Neural cell (in vitro differentiated cells): Measurements from ENCODE around the gene REXO1. TPM values are rescaled to one million over a fixed set of nuclear protein-coding genes. Genes with fewer than 3 reads are reported as not detected.

Source experiments
- H2AFZ ChIP-seq: fragments of 200-600, 300-800 bp; sonication (generic), shearing (Covaris generic); 2 replicates; pipeline ENCODE4 v1.6.0; 2014; ENCODE audit warnings: low read depth, mild to moderate bottlenecking, antibody characterized with exemption, low read length, moderate library complexity
- H3F3A ChIP-seq: fragments of 200-600 bp; shearing (Covaris generic); 2 replicates; pipeline ENCODE4 v1.6.1; 2016; ENCODE audit warnings: mild to moderate bottlenecking, moderate library complexity, mixed read lengths, antibody characterized with exemption, low read length; ENCODE audit not compliant: insufficient read depth, poor library complexity, severe bottlenecking
- H3K27ac ChIP-seq: fragments of 200-600, 300-800 bp; sonication (generic), shearing (Covaris generic); 2 replicates; pipeline ENCODE4 v1.5.1; 2014; ENCODE audit warnings: mild to moderate bottlenecking, low read length, moderate library complexity
- H3K27me3 ChIP-seq: fragments of 300-800, 200-600 bp; sonication (generic), shearing (Covaris generic); 2 replicates; pipeline ENCODE4 v1.6.0; 2014; ENCODE audit warnings: mild to moderate bottlenecking, low read depth, low read length, moderate library complexity; ENCODE audit not compliant: insufficient read depth
- H3K36me3 ChIP-seq: fragments of 300-800, 200-600 bp; sonication (generic), shearing (Covaris generic); 2 replicates; pipeline ENCODE4 v1.5.1; 2014; ENCODE audit warnings: mild to moderate bottlenecking, antibody characterized with exemption, low read length, moderate library complexity; ENCODE audit not compliant: insufficient read depth
- H3K4me2 ChIP-seq: fragments of 300-800, 200-600 bp; sonication (generic), shearing (Covaris generic); 2 replicates; pipeline ENCODE4 v1.6.0; 2014; ENCODE audit warnings: mild to moderate bottlenecking, low read length
- H3K4me3 ChIP-seq: fragments of 300-800, 200-600 bp; sonication (generic), shearing (Covaris generic); 2 replicates; pipeline ENCODE4 v1.5.1; 2014; ENCODE audit warnings: mild to moderate bottlenecking, low read length, moderate library complexity
- H3K79me2 ChIP-seq: fragments of 200-600 bp; shearing (Covaris generic); replicated peaks from 2 replicates; pipeline ENCODE4 v1.6.0; 2014; ENCODE audit warnings: mild to moderate bottlenecking, low read length, moderate library complexity; ENCODE audit not compliant: insufficient read depth
- H3K9ac ChIP-seq: fragments of 300-800, 200-600 bp; sonication (generic), shearing (Covaris generic); 2 replicates; pipeline ENCODE4 v1.6.1; 2016; ENCODE audit warnings: mild to moderate bottlenecking, low read length, mixed read lengths
- H3K9me2 ChIP-seq: fragments of 200-600 bp; shearing (Covaris generic); 2 replicates; pipeline ENCODE4 v1.6.1; 2016; ENCODE audit warnings: mild to moderate bottlenecking, low read length, mixed read lengths; ENCODE audit not compliant: insufficient read depth
- H3K9me3 ChIP-seq: fragments of 200-600, 300-800 bp; sonication (generic), shearing (Covaris generic); 2 replicates; pipeline ENCODE4 v1.6.1; 2016; ENCODE audit warnings: mild to moderate bottlenecking, mixed run types, low read length, moderate library complexity, mixed read lengths
- H4K20me1 ChIP-seq: fragments of 200-600 bp; shearing (Covaris generic); 2 replicates; pipeline ENCODE4 v1.6.1; 2016; ENCODE audit warnings: mild to moderate bottlenecking, mixed run types; ENCODE audit not compliant: insufficient read depth
- EP300 ChIP-seq: fragments of 450-650 bp; conservative IDR thresholded peaks from 2 replicates; pipeline ENCODE4 v1.6.1; 2014; ENCODE audit warnings: antibody characterized with exemption, mild to moderate bottlenecking, moderate library complexity; ENCODE audit not compliant: poor library complexity, severe bottlenecking
- EZH2 ChIP-seq: fragments of 200-600, 300-800 bp; shearing (Covaris generic), sonication (generic); IDR thresholded peaks from 2 replicates; pipeline ENCODE4 v1.6.1; 2014; ENCODE audit warnings: antibody characterized with exemption, low read length, borderline replicate concordance, mild to moderate bottlenecking; ENCODE audit not compliant: insufficient read depth, poor library complexity, severe bottlenecking
- MXI1 ChIP-seq: fragments of 450-650 bp; conservative IDR thresholded peaks from 2 replicates; pipeline ENCODE4 v1.6.1; 2014; ENCODE audit warnings: antibody characterized with exemption, mild to moderate bottlenecking; ENCODE audit not compliant: poor library complexity, severe bottlenecking
- POLR2AphosphoS5 ChIP-seq: IDR thresholded peaks from 2 replicates; pipeline ENCODE4 v1.6.1; 2012
- RAD21 ChIP-seq: fragments of 450-650 bp; conservative IDR thresholded peaks from 2 replicates; pipeline ENCODE4 v1.6.1; 2014; ENCODE audit warnings: antibody characterized with exemption, mild to moderate bottlenecking, moderate library complexity
- REST ChIP-seq: IDR thresholded peaks from 2 replicates; pipeline ENCODE4 v1.6.1; 2012; ENCODE audit warnings: borderline replicate concordance
- SMC3 ChIP-seq: fragments of 450-650 bp; conservative IDR thresholded peaks from 2 replicates; pipeline ENCODE4 v1.6.1; 2014; ENCODE audit warnings: antibody characterized with exemption, mild to moderate bottlenecking, moderate library complexity; ENCODE audit not compliant: poor library complexity
- TAF1 ChIP-seq: IDR thresholded peaks from 2 replicates; pipeline ENCODE4 v1.6.1; 2012; ENCODE audit warnings: low read depth
- polyA plus RNA-seq: library from polyadenylated mRNA; depleted of rRNA; stranded (reverse); fragments of >200 nt; gene quantifications from 2 replicates; pipeline ENCODE4 v1.2.3, GENCODE V29; 2014
- TF ChIP-seq, protein P1 (sequence below): fragments of 450-650 bp; IDR thresholded peaks from 2 replicates; pipeline ENCODE4 v1.5.1; 2014; ENCODE audit warnings: antibody characterized with exemption, mild to moderate bottlenecking, moderate library complexity; ENCODE audit not compliant: poor library complexity, severe bottlenecking

The REXO1 gene
- polyA plus RNA-seq, 1 donor from 2014 or later = 9.2 TPM

GRCh38 chr19:1865172-1866010, 17.1 kb upstream of the REXO1 start:
- no peak overlapping the region for H2AFZ ChIP-seq
- no peaks in the 10 kb centered on the region for H3K79me2 ChIP-seq
- no peaks in the 10 kb centered on the region for H3K9me2 ChIP-seq
- no peak for TF ChIP-seq EP300
- TF ChIP-seq RAD21 = no peak
- TF ChIP-seq, protein P1, sequence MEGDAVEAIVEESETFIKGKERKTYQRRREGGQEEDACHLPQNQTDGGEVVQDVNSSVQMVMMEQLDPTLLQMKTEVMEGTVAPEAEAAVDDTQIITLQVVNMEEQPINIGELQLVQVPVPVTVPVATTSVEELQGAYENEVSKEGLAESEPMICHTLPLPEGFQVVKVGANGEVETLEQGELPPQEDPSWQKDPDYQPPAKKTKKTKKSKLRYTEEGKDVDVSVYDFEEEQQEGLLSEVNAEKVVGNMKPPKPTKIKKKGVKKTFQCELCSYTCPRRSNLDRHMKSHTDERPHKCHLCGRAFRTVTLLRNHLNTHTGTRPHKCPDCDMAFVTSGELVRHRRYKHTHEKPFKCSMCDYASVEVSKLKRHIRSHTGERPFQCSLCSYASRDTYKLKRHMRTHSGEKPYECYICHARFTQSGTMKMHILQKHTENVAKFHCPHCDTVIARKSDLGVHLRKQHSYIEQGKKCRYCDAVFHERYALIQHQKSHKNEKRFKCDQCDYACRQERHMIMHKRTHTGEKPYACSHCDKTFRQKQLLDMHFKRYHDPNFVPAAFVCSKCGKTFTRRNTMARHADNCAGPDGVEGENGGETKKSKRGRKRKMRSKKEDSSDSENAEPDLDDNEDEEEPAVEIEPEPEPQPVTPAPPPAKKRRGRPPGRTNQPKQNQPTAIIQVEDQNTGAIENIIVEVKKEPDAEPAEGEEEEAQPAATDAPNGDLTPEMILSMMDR = no peak
- no peak for TF ChIP-seq REST
- TF ChIP-seq POLR2AphosphoS5 = no peak
- TF ChIP-seq EZH2 = no peak
- TF ChIP-seq SMC3 = no peak
- TF ChIP-seq TAF1 = no peak
- no peak for TF ChIP-seq MXI1
- no peak overlapping the region for H3K27ac ChIP-seq
- H3K27me3 ChIP-seq = peaks cover 22% of the 10 kb centered on the region
- H4K20me1 ChIP-seq = no peaks in the 10 kb centered on the region
- H3K9me3 ChIP-seq = no peaks in the 10 kb centered on the region
- no peak overlapping the region for H3K9ac ChIP-seq
- no peak overlapping the region for H3K4me3 ChIP-seq
- H3K4me2 ChIP-seq = no peak overlapping the region
- H3F3A ChIP-seq = no peaks in the 10 kb centered on the region
- H3K36me3 ChIP-seq = no peaks in the 10 kb centered on the region

GRCh38 chr19:1864480-1865171, 16.3 kb upstream of the REXO1 start:
- H3K4me2 ChIP-seq = no peak overlapping the region
- H3K9ac ChIP-seq = peak overlapping the region; percentile 38
- H3K79me2 ChIP-seq = no peaks in the 10 kb centered on the region
- H2AFZ ChIP-seq = peak overlapping the region; percentile 4
- H3K9me2 ChIP-seq = no peaks in the 10 kb centered on the region
- no peaks in the 10 kb centered on the region for H3F3A ChIP-seq
- no peaks in the 10 kb centered on the region for H4K20me1 ChIP-seq
- H3K27ac ChIP-seq = no peak overlapping the region
- H3K4me3 ChIP-seq = peak overlapping the region; percentile 64
- no peaks in the 10 kb centered on the region for H3K36me3 ChIP-seq
- peaks cover 26% of the 10 kb centered on the region for H3K27me3 ChIP-seq
- TF ChIP-seq EP300 = no peak
- TF ChIP-seq, protein P1 = peak; percentile 56
- H3K9me3 ChIP-seq = no peaks in the 10 kb centered on the region
